ENCODE data around the gene CMBL. TPM values are rescaled to one million over a fixed set of nuclear protein-coding genes. Genes with fewer than 3 reads are reported as not detected.

Gene CMBL
- total RNA-seq, 2 experiments from 2014 or later = 1.2 to 1.4 TPM

DNA sequence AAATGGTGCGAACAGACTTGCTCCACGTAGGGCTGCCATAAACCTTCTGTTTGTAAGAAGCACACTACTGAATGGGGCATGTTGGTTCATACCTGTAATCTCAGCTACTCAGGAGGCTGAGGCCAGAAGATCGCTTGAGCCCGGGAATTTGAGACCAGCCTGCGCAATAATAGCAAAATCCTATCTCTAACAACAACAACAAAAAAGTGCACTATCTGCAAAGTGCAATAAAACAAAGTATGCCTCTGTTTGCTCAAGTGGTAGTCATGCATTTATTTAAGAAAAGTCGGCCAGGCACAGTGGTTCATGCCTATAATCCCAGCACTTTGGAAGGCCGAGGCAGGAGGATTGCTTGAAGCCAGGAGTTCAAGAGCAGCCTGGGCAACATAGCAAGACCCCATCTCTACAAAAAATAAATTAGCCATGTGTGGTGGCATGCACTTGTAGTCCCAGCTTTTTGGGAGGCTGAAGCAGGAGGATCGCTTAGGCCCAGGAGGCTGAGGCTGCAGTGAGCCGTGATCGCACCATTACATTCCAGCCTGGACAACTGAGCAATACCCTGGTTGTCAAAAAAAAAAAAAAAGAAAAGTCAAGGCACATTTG, 63.3 kb downstream of the CMBL start:
- Mint-ChIP-seq H3K9me3 (no peaks in the 10 kb centered on the region), H3K4me3 (no peak overlapping the region), H3K4me1 (ENCODE audit: low read depth) (peaks cover 20% of the 10 kb centered on the region), H3K27me3 (no peaks in the 10 kb centered on the region), H3K27ac (no peak overlapping the region), H3K36me3 (ENCODE audit: low read depth) (peaks cover 7% of the 10 kb centered on the region)
- intact Hi-C loops (cut with micrococcal nuclease) = no loop called here
- no peak for DNase-seq
- ATAC-seq = no peak
- POLR2A ChIA-PET = no interaction called here
- TF ChIP-seq, protein P1, sequence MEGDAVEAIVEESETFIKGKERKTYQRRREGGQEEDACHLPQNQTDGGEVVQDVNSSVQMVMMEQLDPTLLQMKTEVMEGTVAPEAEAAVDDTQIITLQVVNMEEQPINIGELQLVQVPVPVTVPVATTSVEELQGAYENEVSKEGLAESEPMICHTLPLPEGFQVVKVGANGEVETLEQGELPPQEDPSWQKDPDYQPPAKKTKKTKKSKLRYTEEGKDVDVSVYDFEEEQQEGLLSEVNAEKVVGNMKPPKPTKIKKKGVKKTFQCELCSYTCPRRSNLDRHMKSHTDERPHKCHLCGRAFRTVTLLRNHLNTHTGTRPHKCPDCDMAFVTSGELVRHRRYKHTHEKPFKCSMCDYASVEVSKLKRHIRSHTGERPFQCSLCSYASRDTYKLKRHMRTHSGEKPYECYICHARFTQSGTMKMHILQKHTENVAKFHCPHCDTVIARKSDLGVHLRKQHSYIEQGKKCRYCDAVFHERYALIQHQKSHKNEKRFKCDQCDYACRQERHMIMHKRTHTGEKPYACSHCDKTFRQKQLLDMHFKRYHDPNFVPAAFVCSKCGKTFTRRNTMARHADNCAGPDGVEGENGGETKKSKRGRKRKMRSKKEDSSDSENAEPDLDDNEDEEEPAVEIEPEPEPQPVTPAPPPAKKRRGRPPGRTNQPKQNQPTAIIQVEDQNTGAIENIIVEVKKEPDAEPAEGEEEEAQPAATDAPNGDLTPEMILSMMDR (IDR thresholded peaks at IDR 0.05) = no peak
- CTCF ChIA-PET = interaction anchor here (1.5 kb wide), 1 partner anchor 113 kb away, joined by 4 read pairs; no protein-coding TSS in a partner anchor

DNA sequence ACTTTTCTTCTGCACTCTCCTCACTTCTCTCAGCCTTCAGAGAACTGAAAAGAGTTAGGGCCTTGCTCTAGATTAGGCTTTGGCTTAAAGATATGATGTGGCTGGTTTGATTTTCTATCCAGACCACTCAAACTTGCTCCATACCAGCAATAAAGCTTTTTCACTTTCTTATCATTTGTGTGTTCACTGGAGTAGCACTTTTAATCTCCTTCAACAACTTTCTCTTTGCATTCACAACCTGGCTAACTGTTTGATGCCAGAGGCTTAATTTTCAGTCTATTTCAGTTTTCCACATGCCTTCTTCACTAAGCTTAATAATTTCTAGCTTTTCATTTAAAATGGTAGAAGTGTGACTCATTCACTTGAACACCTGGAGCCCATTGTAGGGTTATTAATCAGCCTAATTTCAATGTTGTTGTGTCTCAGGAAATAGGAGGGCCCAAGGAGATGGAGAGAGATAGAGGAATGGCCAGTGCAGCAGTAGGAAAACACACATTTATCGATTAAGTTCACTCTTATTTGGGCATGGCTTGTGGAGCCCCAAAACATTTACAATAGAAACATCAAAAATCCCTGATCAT, 64.0 kb downstream of the CMBL start:
- no peak for ATAC-seq
- ChIA-PET CTCF (interaction anchor here (1.5 kb wide), 1 partner anchor 114 kb away, joined by 4 read pairs; no protein-coding TSS in a partner anchor), POLR2A (interaction anchor here (1.2 kb wide), 1 partner anchor 11 kb away, joined by 3 read pairs; no protein-coding TSS in a partner anchor)
- Mint-ChIP-seq H3K36me3 (ENCODE audit: low read depth) (peaks cover 11% of the 10 kb centered on the region), H3K27ac (no peak overlapping the region), H3K4me1 (ENCODE audit: low read depth) (peaks cover 18% of the 10 kb centered on the region), H3K9me3 (no peaks in the 10 kb centered on the region), H3K4me3 (no peak overlapping the region), H3K27me3 (no peaks in the 10 kb centered on the region)
- intact Hi-C loops (cut with micrococcal nuclease) = no loop called here
- TF ChIP-seq, protein P1 (IDR thresholded peaks at IDR 0.05) = no peak
- no peak for DNase-seq

DNA sequence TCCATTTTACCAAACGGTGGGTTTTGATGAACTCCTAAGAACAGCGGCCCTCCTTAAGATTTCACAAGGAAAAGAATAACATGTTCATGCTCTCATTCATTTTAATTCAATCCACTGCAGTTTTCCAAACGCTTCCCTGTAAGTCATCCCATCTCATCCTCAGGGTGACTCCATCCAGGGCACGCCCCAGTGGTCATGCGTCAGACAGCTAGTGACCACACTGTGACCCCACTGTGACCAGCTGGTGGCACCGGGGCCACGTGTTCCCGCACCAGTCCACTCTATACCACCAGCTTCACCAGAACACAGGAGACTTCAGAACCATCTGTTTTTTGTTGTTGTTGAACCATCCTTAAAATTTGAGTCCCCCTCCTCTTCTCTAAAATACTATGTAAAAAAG, 72.4 kb downstream of the CMBL start:
- Mint-ChIP-seq H3K4me3 (no peak overlapping the region), H3K27me3 (no peaks in the 10 kb centered on the region), H3K27ac (no peak overlapping the region), H3K4me1 (ENCODE audit: low read depth) (no peaks in the 10 kb centered on the region), H3K9me3 (no peaks in the 10 kb centered on the region), H3K36me3 (ENCODE audit: low read depth) (peaks cover 32% of the 10 kb centered on the region)
- ATAC-seq (no peak), DNase-seq (no peak)
- TF ChIP-seq, protein P1 (IDR thresholded peaks at IDR 0.05) = no peak
- intact Hi-C loops (cut with micrococcal nuclease) = no loop called here
- ChIA-PET POLR2A (interaction anchor here (0.8 kb wide), 1 partner anchor 49 kb away, joined by 4 read pairs; no protein-coding TSS in a partner anchor), CTCF (no interaction called here)

DNA sequence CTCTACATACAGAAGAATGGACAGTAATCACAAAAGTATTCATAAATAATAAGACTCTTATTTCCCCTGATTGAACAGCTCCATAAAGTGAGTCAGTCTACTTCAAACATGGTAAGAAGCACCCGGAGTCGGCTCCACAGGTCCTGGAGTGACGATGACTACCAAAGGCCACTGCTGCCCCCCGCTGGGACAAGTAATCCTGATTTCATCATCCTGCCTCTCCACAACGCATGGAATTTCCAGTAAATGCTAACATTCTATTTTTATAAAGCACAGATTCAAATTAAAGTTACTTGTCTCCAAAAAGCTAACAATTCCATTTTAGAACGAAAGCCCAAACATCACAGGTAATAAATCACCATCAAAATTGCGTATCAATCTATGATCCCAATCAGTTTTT, 74.2 kb downstream of the CMBL start:
- peaks cover 29% of the 10 kb centered on the region for H3K36me3 Mint-ChIP-seq (ENCODE audit: low read depth)
- DNase-seq = no peak
- intact Hi-C loops (cut with micrococcal nuclease) = no loop called here
- no peak for ATAC-seq
- POLR2A ChIA-PET = no interaction called here
- CTCF ChIA-PET = no interaction called here
- TF ChIP-seq, protein P1 (IDR thresholded peaks at IDR 0.05) = no peak
- no peak overlapping the region for H3K4me3 Mint-ChIP-seq
- H3K27me3 Mint-ChIP-seq = no peaks in the 10 kb centered on the region
- H3K27ac Mint-ChIP-seq = no peak overlapping the region
- no peaks in the 10 kb centered on the region for H3K4me1 Mint-ChIP-seq (ENCODE audit: low read depth)
- H3K9me3 Mint-ChIP-seq = no peaks in the 10 kb centered on the region

DNA sequence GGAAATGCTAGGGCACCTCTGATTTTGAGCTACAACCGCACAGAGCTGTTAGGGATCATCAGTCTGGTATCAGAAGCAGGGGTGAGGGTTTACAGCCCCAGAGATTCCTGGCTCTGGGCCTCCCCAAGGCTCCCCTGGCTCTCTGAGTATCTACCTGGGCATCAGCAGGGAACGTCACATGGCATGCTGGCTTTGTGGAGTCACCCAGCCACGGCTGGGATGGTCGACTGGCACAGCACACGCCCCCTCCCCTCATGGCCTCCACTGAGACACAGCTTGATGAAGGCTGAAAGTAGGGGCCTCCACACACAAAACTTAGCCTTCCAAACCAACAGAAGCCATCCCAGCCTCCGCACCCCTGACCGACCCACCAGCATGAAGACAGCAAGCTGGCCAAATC, 74.7 kb downstream of the CMBL start:
- Mint-ChIP-seq H3K4me1 (ENCODE audit: low read depth) (no peaks in the 10 kb centered on the region), H3K36me3 (ENCODE audit: low read depth) (peaks cover 28% of the 10 kb centered on the region), H3K27me3 (no peaks in the 10 kb centered on the region), H3K27ac (no peak overlapping the region), H3K9me3 (no peaks in the 10 kb centered on the region), H3K4me3 (no peak overlapping the region)
- DNase-seq (no peak), ATAC-seq (no peak)
- CTCF ChIA-PET = no interaction called here
- intact Hi-C loops (cut with micrococcal nuclease) = no loop called here
- POLR2A ChIA-PET = interaction anchor here (0.8 kb wide), 1 partner anchor 16 kb away, joined by 3 read pairs; no protein-coding TSS in a partner anchor
- TF ChIP-seq, protein P1 (IDR thresholded peaks at IDR 0.05) = no peak

Data from activated CD8-positive, alpha-beta T cell treated with anti-CD3 and anti-CD28 coated beads for 36 hours (primary cell).